H1 (cell line): ENCODE data around the gene WDR93. TPM values are rescaled to one million over a fixed set of nuclear protein-coding genes. Genes with fewer than 3 reads are reported as not detected.

ENCODE experiments used
- CTCF ChIA-PET: fragments of 300-600 bp; sonication (Branson Sonifier 250); formaldehyde crosslinking; loops from one replicate; lab custom pipeline; 2021; ENCODE audit not compliant: partially characterized antibody; lab: Charles Lee
- POLR2A ChIA-PET: fragments of 300-600 bp; sonication (Branson Sonifier 250); formaldehyde crosslinking; loops from one replicate; lab custom pipeline; 2021; ENCODE audit warnings: inconsistent platforms; ENCODE audit not compliant: partially characterized antibody; lab: Charles Lee
- DNase-seq, 2 experiments: peaks; one replicate each; pipeline versions ENCODE4 v3.0.0 to v3.0.0-alpha.2; 2010 to 2022; ENCODE audit warnings: low spot score in 2 of 2, low read depth in 1 of 2, mixed read lengths in 1 of 2
- FAIRE-seq: peaks from 2 replicates; lab custom pipeline; 2011; peaks lifted over from hg19 to GRCh38; lab: Jason Lieb, UNC
- H2AFZ ChIP-seq: 2 replicates; pipeline ENCODE4 v1.8.1; 2012; ENCODE audit warnings: low read length, inconsistent platforms
- H2AK5ac ChIP-seq: 2 replicates; pipeline ENCODE4 v1.6.1; 2013; ENCODE audit warnings: low read depth, low read length
- H2BK120ac ChIP-seq: replicated peaks from 2 replicates; pipeline ENCODE3; 2013; ENCODE audit warnings: low read depth, low read length, inconsistent platforms
- H2BK12ac ChIP-seq: 2 replicates; pipeline ENCODE4 v1.6.1; 2013; ENCODE audit warnings: low read depth, low read length
- H2BK15ac ChIP-seq: 2 replicates; pipeline ENCODE4 v1.6.1; 2013; ENCODE audit warnings: low read length
- H2BK20ac ChIP-seq: 2 replicates; pipeline ENCODE4 v1.6.1; 2013; ENCODE audit warnings: low read length
- H2BK5ac ChIP-seq: 2 replicates; pipeline ENCODE4 v1.6.1; 2013; ENCODE audit warnings: low read depth, low read length
- H3K14ac ChIP-seq: 2 replicates; pipeline ENCODE4 v1.6.1; 2013; ENCODE audit warnings: inconsistent platforms; ENCODE audit not compliant: insufficient read length
- H3K18ac ChIP-seq: 2 replicates; pipeline ENCODE4 v1.6.1; 2013; ENCODE audit warnings: low read length; ENCODE audit errors: extremely low read depth
- H3K23ac ChIP-seq: 2 replicates; pipeline ENCODE4 v1.6.1; 2013; ENCODE audit warnings: inconsistent platforms; ENCODE audit not compliant: insufficient read length
- H3K23me2 ChIP-seq: 2 replicates; pipeline ENCODE4 v1.6.1; 2013; ENCODE audit warnings: low read depth, low read length
- H3K27ac ChIP-seq: 2 replicates; pipeline ENCODE4 v1.6.1; 2011; ENCODE audit warnings: low read depth, low read length, inconsistent platforms
- H3K27me3 ChIP-seq, 4 experiments: replicated peaks in 1 of 4; 1 replicate in 1 of 4; 2 replicates in 3 of 4; pipeline versions ENCODE4 v1.6.1 to v1.8.1; 2011 to 2013; ENCODE audit warnings: low read length in 3 of 4, mild to moderate bottlenecking in 3 of 4, inconsistent platforms in 2 of 4, mixed read lengths in 2 of 4, moderate library complexity in 1 of 4; ENCODE audit not compliant: control insufficient read depth in 3 of 4, insufficient read depth in 3 of 4; ENCODE audit errors: extremely low read depth in 1 of 4
- H3K36me3 ChIP-seq, 4 experiments: 2 replicates each; pipeline versions ENCODE4 v1.6.1 to v1.8.1; 2011 to 2013; ENCODE audit warnings: mild to moderate bottlenecking in 4 of 4, low read length in 3 of 4, moderate library complexity in 2 of 4, control low read depth in 1 of 4, inconsistent platforms in 1 of 4; ENCODE audit not compliant: insufficient read depth in 4 of 4, control insufficient read depth in 2 of 4
- H3K4ac ChIP-seq: replicated peaks from 2 replicates; pipeline ENCODE3; 2013; ENCODE audit warnings: low read length, low read depth, mixed read lengths, inconsistent platforms; ENCODE audit not compliant: insufficient read length
- H3K4me1 ChIP-seq, 4 experiments: replicated peaks in 1 of 4; 1 replicate in 1 of 4; 2 replicates in 3 of 4; pipeline versions ENCODE4 v1.6.1 to v1.8.1; 2011 to 2013; ENCODE audit warnings: low read length in 3 of 4, inconsistent platforms in 2 of 4, mixed read lengths in 1 of 4; ENCODE audit not compliant: insufficient read depth in 4 of 4, control insufficient read depth in 3 of 4
- H3K4me2 ChIP-seq, 2 experiments: 2 replicates each; pipeline versions ENCODE4 v1.6.1 to v1.8.1; 2011 to 2013; ENCODE audit warnings: low read depth in 2 of 2, low read length in 2 of 2, control low read depth in 1 of 2, inconsistent platforms in 1 of 2, mild to moderate bottlenecking in 1 of 2; ENCODE audit not compliant: insufficient read depth in 1 of 2
- H3K4me3 ChIP-seq, 4 experiments: fragments of 200-600, 300-600 bp in 1 of 4; sonication (generic), shearing (Covaris generic), sonication (Bioruptor Twin) in 1 of 4; 2 replicates each; pipeline versions ENCODE4 v1.5.1 to v1.8.1; 2011 to 2016; ENCODE audit warnings: low read length in 4 of 4, low read depth in 3 of 4, control low read depth in 2 of 4, inconsistent platforms in 2 of 4, mild to moderate bottlenecking in 2 of 4, mixed read lengths in 1 of 4, moderate library complexity in 1 of 4; ENCODE audit not compliant: insufficient read depth in 2 of 4; ENCODE audit errors: extremely low read depth in 1 of 4
- H3K56ac ChIP-seq: replicated peaks from 2 replicates; pipeline ENCODE3; 2013; ENCODE audit warnings: low read depth, mild to moderate bottlenecking, mixed read lengths, low read length, inconsistent platforms; ENCODE audit not compliant: insufficient read length
- H3K79me1 ChIP-seq: 2 replicates; pipeline ENCODE4 v1.6.1; 2013; ENCODE audit warnings: low read depth, low read length, control low read depth
- H3K79me2 ChIP-seq, 2 experiments: 2 replicates each; pipeline versions ENCODE4 v1.6.1 to v1.8.1; 2012 to 2013; ENCODE audit warnings: low read length in 2 of 2, mild to moderate bottlenecking in 2 of 2, inconsistent platforms in 1 of 2; ENCODE audit not compliant: insufficient read depth in 2 of 2, control insufficient read depth in 1 of 2
- H3K9ac ChIP-seq, 4 experiments: replicated peaks in 1 of 4; 1 replicate in 1 of 4; 2 replicates in 3 of 4; pipeline versions ENCODE4 v1.6.1 to v1.8.1; 2011 to 2013; ENCODE audit warnings: low read depth in 3 of 4, low read length in 3 of 4, control low read depth in 2 of 4, mild to moderate bottlenecking in 2 of 4, moderate library complexity in 2 of 4, inconsistent platforms in 1 of 4; ENCODE audit errors: extremely low read depth in 1 of 4
- H3K9me3 ChIP-seq, 2 experiments: 2 replicates each; pipeline versions ENCODE4 v1.6.1 to v1.8.1; 2012 to 2013; ENCODE audit warnings: mild to moderate bottlenecking in 2 of 2, moderate library complexity in 2 of 2, control low read depth in 1 of 2, inconsistent platforms in 1 of 2, low read depth in 1 of 2, low read length in 1 of 2, mixed read lengths in 1 of 2; ENCODE audit not compliant: insufficient read depth in 2 of 2
- H4K20me1 ChIP-seq, 2 experiments: replicated peaks in 1 of 2; 2 replicates each; pipeline versions ENCODE3 to v1.8.1; 2011 to 2013; ENCODE audit warnings: inconsistent platforms in 2 of 2, low read length in 2 of 2, mild to moderate bottlenecking in 1 of 2; ENCODE audit not compliant: insufficient read depth in 2 of 2, control insufficient read depth in 1 of 2
- H4K5ac ChIP-seq: 2 replicates; pipeline ENCODE4 v1.6.1; 2013; ENCODE audit warnings: low read length, low read depth, mixed read lengths, inconsistent platforms; ENCODE audit not compliant: insufficient read length
- H4K8ac ChIP-seq: 2 replicates; pipeline ENCODE4 v1.8.0; 2013; ENCODE audit warnings: mild to moderate bottlenecking, moderate library complexity, low read length, inconsistent platforms; ENCODE audit not compliant: insufficient read depth; ENCODE audit errors: extremely low read depth
- H4K91ac ChIP-seq: replicated peaks from 2 replicates; pipeline ENCODE3; 2013; ENCODE audit warnings: low read length, mixed read lengths, inconsistent platforms; ENCODE audit not compliant: insufficient read length
- BRCA1 ChIP-seq: IDR thresholded peaks from 2 replicates; pipeline ENCODE4 v1.6.1; 2012; ENCODE audit warnings: low read depth, low read length, improper control_type of control experiment
- KDM4A ChIP-seq: IDR thresholded peaks from one replicate; pipeline ENCODE4 v1.7.1; 2012; ENCODE audit warnings: low read depth, mild to moderate bottlenecking, moderate library complexity, low read length, inconsistent platforms; ENCODE audit not compliant: severe bottlenecking
- TCF12 ChIP-seq: IDR thresholded peaks from 2 replicates; pipeline ENCODE4 v1.6.1; 2011; ENCODE audit warnings: low read depth, mild to moderate bottlenecking, low read length
- WGBS, 2 experiments: shearing (Covaris generic) in 1 of 2; methylation state at CpG; one replicate each; pipeline versions ENCODE4 v1.1.6 to v1.1.7; 2013 to 2015; ENCODE audit warnings: low lambda C conversion rate in 2 of 2, mixed read lengths in 2 of 2, inconsistent platforms in 1 of 2, low coverage in 1 of 2, missing lambda C conversion rate in 1 of 2; ENCODE audit not compliant: insufficient replicate concordance in 2 of 2, insufficient coverage in 1 of 2, insufficient read length in 1 of 2; ENCODE audit errors: extremely low coverage in 1 of 2, missing lambda C conversion rate in 1 of 2; 5-methylcytosine and 5-hydroxymethylcytosine counted together
- polyA plus RNA-seq, 7 experiments: library from polyadenylated mRNA; depleted of rRNA in 3 of 7; stranded (reverse) in 5 of 7; unstranded in 2 of 7; fragments of >200 nt in 5 of 7; fragments of 200-250 nt in 2 of 7; gene quantifications; 1 replicate in 5 of 7; 2 replicates in 1 of 7; 4 replicates in 1 of 7; pipeline versions ENCODE4 v1.2.1 to v1.2.3, GENCODE V29; 2011 to 2013; ENCODE audit warnings: missing spikeins in 2 of 7, mixed read lengths in 2 of 7
- total RNA-seq: library from RNA; stranded (reverse); fragmentation: NEBNext Ultra II Directional; extraction: Animal tissue kit (Norgen Biotek cat#: 25700); gene quantifications from 2 replicates; pipeline ENCODE4 v1.2.1, GENCODE V29; 2021

Gene WDR93
- total and polyA plus RNA-seq, 2 of the 8 experiments (the other 6 are each of a cell fraction or from before 2014, with no cell fraction given) = 0.03 TPM; not detected in 1

DNA sequence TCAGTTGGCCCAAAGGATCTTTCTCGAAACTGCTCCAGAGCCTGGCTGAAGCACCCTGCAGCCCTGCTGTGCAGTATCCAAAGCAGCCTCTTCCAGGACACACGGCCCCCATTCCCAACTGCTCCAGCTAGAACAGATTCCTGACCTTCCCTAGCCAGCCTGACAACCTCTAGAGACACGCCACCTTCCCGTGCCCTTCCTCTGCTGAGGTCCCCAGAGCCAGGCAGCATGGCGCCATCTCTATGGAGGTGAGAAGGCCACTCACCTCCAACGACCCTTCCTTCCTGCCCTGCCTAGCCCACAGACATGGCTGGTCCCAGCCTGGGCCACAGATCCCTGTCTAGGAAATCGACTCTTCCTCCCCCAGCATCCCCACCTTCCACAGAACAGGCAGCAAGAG lies 38.5 kb upstream of the WDR93 start:
- peaks cover 0 to 2% (median under 1%) of the 10 kb centered on the region in 4 experiments; a peak in 2 of 7 replicates for H3K4me1 ChIP-seq
- WGBS, 2 experiments = 73% methylated on average over 7 of the region's 7 CpGs; no CpG with 5 or more reads in 1 of the 2 experiments
- H4K20me1 ChIP-seq = peaks cover 3 to 5% of the 10 kb centered on the region in 2 experiments
- H3K56ac ChIP-seq = no peak overlapping the region
- no peak overlapping the region for H3K9ac ChIP-seq
- no peak overlapping the region for H3K4me2 ChIP-seq
- H2AK5ac ChIP-seq = no peak overlapping the region
- no peak overlapping the region for H2BK120ac ChIP-seq
- H2BK12ac ChIP-seq = no peak overlapping the region
- no peak overlapping the region for H2BK20ac ChIP-seq
- H3K36me3 ChIP-seq = peaks cover 0 to 12% (median 0%) of the 10 kb centered on the region in 4 experiments; a peak in 1 of 8 replicates
- H3K27ac ChIP-seq = no peak overlapping the region
- H3K18ac ChIP-seq = no peak overlapping the region
- TF ChIP-seq TCF12 (no peak), BRCA1 (no peak), KDM4A (no peak)
- no peaks in the 10 kb centered on the region for H3K27me3 ChIP-seq
- no peak overlapping the region for H3K23ac ChIP-seq
- H2AFZ ChIP-seq = no peak overlapping the region
- H4K8ac ChIP-seq = peak overlapping the region; percentile 38
- no peak overlapping the region for H3K4me3 ChIP-seq
- no peak overlapping the region for H2BK5ac ChIP-seq
- no peak overlapping the region for H3K14ac ChIP-seq
- DNase-seq (peak in 1 of 2 experiments; percentile 20), FAIRE-seq (no peak)
- no peaks in the 10 kb centered on the region for H3K9me3 ChIP-seq
- H4K91ac ChIP-seq = no peak overlapping the region
- no peak overlapping the region for H3K4ac ChIP-seq
- peaks cover 8% of the 10 kb centered on the region; the same call in 1 of the 2 replicates for H3K79me1 ChIP-seq
- no peak overlapping the region for H2BK15ac ChIP-seq
- POLR2A ChIA-PET = interaction anchor here (0.6 kb wide), 1 partner anchor 138 kb away, joined by 3 read pairs; no protein-coding TSS in a partner anchor
- peaks cover 5% of the 10 kb centered on the region; the same call in 1 of the 2 replicates for H3K23me2 ChIP-seq
- CTCF ChIA-PET = interaction anchor here (0.6 to 1.4 kb wide), 4 partner anchors 16 to 341 kb away, joined by 3 to 5 read pairs (median 4); no protein-coding TSS in a partner anchor
- peaks cover 0 to 8% of the 10 kb centered on the region in 2 experiments; a peak in 2 of 4 replicates for H3K79me2 ChIP-seq
- H4K5ac ChIP-seq = no peak overlapping the region
